Mucosa of rectum (tissue), 2 donors: ENCODE data around the gene SORCS2.

Experiments
- H3K27ac ChIP-seq, 2 donors: one replicate each; pipeline ENCODE4 v1.7.0; 2013; ENCODE audit warnings: inconsistent platforms in 2 of 2, low read depth in 2 of 2, low read length in 2 of 2
- H3K27me3 ChIP-seq, 2 donors: one replicate each; pipeline ENCODE4 v1.7.0; 2013; ENCODE audit warnings: low read length in 2 of 2; ENCODE audit not compliant: control insufficient read depth in 2 of 2, insufficient read depth in 2 of 2
- H3K36me3 ChIP-seq, 2 donors: one replicate each; pipeline ENCODE4 v1.7.0; 2013; ENCODE audit warnings: low read length in 2 of 2; ENCODE audit not compliant: control insufficient read depth in 2 of 2, insufficient read depth in 2 of 2
- H3K4me1 ChIP-seq, 2 donors: one replicate each; pipeline ENCODE4 v1.7.0; 2013; ENCODE audit warnings: low read length in 2 of 2, mild to moderate bottlenecking in 1 of 2; ENCODE audit not compliant: control insufficient read depth in 2 of 2, insufficient read depth in 2 of 2
- H3K4me3 ChIP-seq, 2 donors: one replicate each; pipeline ENCODE4 v1.7.0; 2013; ENCODE audit warnings: low read length in 2 of 2
- H3K9ac ChIP-seq, 2 donors: one replicate each; pipeline ENCODE4 v1.7.0; 2013; ENCODE audit warnings: low read length in 2 of 2, low read depth in 1 of 2, mild to moderate bottlenecking in 1 of 2
- H3K9me3 ChIP-seq, 2 donors: one replicate each; pipeline ENCODE4 v1.7.0; 2013; ENCODE audit warnings: low read length in 2 of 2; ENCODE audit not compliant: control insufficient read depth in 2 of 2
- donor health status: healthy.
- donor health status: Normal muscosa, but diverticular disease.

SORCS2 gene

DNA sequence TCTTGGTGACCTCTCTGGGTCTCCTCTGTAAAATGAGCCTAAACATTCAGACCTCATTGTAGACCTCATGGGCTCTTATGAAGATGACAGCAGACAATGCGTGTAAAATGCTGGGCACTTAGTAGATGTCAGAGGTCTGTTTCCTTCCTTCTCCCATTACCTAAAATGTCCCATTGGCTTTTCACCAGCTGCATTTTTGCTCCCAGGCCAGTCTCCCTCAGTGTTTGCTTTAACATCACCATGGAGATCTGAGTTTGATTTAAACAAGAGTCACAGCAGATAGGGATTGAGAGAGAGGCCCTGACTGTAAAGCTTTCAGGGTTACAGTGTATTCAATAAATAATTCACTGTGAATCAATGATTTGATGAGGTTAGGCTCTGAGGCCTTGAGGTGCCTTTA lies 218.1 kb downstream of the SORCS2 start:
- Histone ChIP-seq H3K4me3 (no peak overlapping the region), H3K27me3 (peaks cover 0 to 4% of the 10 kb centered on the region in 2 donors), H3K9me3 (no peaks in the 10 kb centered on the region), H3K4me1 (no peaks in the 10 kb centered on the region), H3K36me3 (no peaks in the 10 kb centered on the region), H3K27ac (peak overlapping the region in 1 of 2 donors; percentile 52), H3K9ac (no peak overlapping the region)

DNA sequence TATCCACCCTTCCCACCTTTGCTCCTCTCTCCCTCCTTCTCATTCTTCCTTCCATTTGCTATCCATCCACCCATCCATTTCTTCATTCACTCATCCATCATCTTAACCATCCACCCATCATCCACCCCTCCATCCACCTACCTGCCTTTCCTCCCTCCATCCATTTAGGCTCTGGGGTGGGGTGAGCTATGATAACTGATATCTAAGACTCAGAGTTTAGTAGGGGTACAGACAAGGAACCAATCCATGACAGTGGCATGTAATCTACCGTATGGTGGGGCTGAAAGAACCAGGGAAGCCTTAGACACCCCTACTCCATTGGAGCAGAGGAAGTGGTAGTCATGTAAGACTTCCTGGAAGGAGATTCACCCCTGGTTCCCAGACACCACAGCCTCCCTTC lies 219.2 kb downstream of the SORCS2 start:
- H3K9ac ChIP-seq: no peak overlapping the region
- no peak overlapping the region for H3K27ac ChIP-seq
- no peak overlapping the region for H3K4me3 ChIP-seq
- no peaks in the 10 kb centered on the region for H3K36me3 ChIP-seq
- no peaks in the 10 kb centered on the region for H3K9me3 ChIP-seq
- H3K27me3 ChIP-seq: peaks cover 0 to 4% of the 10 kb centered on the region in 2 donors
- H3K4me1 ChIP-seq: no peaks in the 10 kb centered on the region

DNA sequence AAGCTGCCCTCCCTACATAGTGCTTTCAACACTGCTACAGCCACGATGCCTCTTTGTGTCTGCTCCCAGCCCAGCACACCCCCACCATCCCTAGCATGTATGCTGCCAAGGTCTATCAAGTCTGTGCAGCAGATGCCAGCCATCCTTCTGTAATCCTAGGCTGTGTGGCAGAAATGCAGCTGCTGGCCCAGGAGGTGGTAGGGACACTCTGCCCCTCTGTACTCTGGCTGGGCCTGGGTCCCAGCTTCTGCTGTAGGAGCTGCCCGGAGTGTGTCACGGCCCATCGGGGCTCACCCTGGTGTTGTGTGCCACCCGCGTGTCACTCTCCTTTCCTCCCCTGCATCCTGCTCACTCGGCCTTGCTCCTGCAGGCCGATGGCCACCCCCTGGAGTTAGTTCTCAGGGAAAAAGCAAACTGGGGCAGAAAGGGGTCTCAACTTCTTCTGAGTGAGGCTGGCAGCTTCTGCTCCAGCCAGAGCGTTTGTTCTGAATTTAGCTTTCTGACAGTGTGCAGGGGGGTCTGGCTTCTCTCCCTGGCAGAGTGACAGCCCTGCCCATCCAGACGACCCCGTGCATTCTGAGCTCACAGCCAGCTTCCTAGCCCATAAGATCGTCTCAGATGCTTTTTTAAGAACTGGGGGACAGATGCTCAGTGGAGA lies 219.7 kb downstream of the SORCS2 start:
- no peak overlapping the region for H3K9ac ChIP-seq
- H3K9me3 ChIP-seq: no peaks in the 10 kb centered on the region
- H3K4me1 ChIP-seq: no peaks in the 10 kb centered on the region
- no peak overlapping the region for H3K4me3 ChIP-seq
- peaks cover 0 to 4% of the 10 kb centered on the region in 2 donors for H3K27me3 ChIP-seq
- no peak overlapping the region for H3K27ac ChIP-seq
- H3K36me3 ChIP-seq: no peaks in the 10 kb centered on the region

DNA sequence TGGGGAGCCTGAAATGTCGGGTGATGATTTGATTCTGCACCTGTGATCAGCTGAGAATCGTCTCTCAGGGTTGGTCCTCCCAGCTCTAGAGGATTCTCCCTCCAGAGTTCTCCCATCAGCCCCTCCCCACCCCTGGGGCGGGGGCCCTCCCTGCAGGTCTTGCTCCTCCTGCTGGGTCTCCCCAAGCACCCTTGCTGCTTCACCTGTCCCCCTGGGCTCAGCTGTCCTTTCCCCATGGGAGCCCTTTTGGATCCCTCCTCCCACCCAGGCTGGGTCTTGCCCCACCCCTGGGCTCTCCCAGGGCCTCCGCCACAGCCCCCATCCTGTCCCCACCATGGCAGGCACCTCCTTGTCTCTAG lies 220.2 kb downstream of the SORCS2 start:
- Histone ChIP-seq H3K27me3 (peaks cover 0 to 4% of the 10 kb centered on the region in 2 donors), H3K9ac (no peak overlapping the region), H3K36me3 (no peaks in the 10 kb centered on the region), H3K9me3 (no peaks in the 10 kb centered on the region), H3K27ac (no peak overlapping the region), H3K4me1 (no peaks in the 10 kb centered on the region), H3K4me3 (no peak overlapping the region)

DNA sequence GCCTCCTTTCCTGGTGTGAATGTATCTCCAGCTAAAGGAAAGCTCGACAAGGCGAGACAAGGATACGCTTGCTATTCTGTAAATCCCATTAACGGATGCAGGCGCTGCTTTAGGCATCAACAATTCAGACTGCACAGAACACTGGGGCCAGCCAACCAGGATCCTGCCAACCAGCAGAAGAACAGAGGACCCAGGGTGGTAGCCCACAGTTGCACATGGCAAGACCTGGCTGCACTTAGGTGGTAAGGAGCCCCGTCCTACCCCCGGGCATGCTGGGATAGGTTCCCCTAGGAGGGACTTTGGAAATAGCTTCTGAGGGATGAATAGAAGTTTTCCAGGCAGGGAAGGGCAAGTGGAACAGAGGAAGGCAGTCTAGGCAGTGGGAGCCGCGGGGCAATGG lies 221.7 kb downstream of the SORCS2 start:
- Histone ChIP-seq H3K27ac (no peak overlapping the region), H3K27me3 (peaks cover 0 to 4% of the 10 kb centered on the region in 2 donors), H3K36me3 (no peaks in the 10 kb centered on the region), H3K4me1 (no peaks in the 10 kb centered on the region), H3K9me3 (no peaks in the 10 kb centered on the region), H3K9ac (no peak overlapping the region), H3K4me3 (no peak overlapping the region)

DNA sequence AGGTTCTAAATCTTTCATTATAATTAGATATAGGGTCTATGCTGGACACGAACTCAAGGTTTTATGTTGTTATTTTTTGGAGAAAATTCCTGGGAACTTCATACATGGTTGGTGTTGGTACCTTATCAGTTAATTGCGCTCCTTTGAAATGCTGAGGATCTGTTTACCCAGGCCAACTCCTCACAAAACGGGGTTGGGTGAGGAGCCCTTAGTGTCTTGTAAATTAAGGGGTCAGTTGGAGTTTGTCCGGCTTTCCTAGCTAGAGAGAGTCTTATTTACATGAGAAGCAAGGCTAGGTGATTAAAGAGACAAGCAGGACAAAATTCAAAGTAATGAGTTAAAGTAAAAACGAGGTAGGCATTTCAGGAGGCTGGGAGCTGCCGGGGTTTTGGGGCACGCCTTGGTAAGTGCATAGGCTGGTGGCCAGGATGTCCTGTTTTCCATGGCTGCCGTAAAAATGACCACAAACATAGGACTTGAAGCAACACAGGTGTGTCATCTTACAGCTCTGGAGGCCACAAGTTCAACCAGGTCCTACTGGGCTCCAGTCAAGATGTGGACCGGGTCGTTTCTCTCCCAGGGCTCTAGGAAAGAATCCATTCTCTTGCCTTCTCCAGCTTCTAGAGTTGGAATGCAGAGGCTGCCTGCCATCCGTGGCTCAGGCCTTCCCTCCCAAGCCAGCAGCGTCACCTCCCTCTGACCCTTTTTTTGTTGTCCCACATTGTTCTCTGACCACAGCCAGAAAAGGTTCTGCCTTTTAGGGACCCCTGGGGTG lies 222.6 kb downstream of the SORCS2 start:
- Histone ChIP-seq H3K9me3 (no peaks in the 10 kb centered on the region), H3K4me3 (no peak overlapping the region), H3K27ac (no peak overlapping the region), H3K9ac (no peak overlapping the region), H3K27me3 (peaks cover 0 to 4% of the 10 kb centered on the region in 2 donors), H3K36me3 (no peaks in the 10 kb centered on the region), H3K4me1 (no peaks in the 10 kb centered on the region)

DNA sequence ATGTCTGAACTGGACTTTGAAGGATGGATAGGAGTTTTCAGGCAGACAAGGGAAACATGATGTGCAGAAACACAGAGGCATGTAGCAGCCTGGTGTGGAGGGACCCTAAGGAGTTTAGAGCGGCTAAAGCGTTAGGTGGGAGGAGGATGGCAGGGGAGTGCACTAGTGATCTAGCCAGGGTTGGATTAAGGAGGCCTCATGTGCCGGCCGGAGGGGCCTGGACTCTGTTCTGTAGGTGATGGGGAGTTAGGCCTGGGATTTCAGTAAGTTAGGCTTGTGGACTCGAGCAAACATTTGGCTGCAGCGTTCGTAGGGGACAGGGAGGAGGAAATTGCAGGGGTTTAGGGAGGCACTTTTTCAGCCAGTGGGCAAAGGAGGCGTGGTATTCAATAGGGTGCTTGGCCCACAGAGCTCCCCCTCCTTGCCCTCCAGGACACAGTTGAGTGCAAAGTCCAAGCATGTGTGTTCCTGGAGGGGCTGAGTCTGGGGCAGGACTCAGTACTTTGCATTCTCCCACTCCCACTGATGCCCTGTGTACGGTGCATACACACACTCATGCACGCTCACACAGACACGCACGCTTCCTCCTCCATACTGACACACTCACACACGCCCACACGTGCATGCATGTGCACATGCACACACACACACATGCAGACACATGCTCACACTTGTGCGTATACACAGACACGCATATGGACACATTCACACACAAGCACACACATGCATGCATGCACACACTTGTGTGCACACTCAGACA lies 223.8 kb downstream of the SORCS2 start:
- H3K36me3 ChIP-seq: no peaks in the 10 kb centered on the region
- no peak overlapping the region for H3K9ac ChIP-seq
- H3K27me3 ChIP-seq: peaks cover 0 to 4% of the 10 kb centered on the region in 2 donors
- H3K27ac ChIP-seq: no peak overlapping the region
- no peak overlapping the region for H3K4me3 ChIP-seq
- H3K9me3 ChIP-seq: no peaks in the 10 kb centered on the region
- H3K4me1 ChIP-seq: no peaks in the 10 kb centered on the region

DNA sequence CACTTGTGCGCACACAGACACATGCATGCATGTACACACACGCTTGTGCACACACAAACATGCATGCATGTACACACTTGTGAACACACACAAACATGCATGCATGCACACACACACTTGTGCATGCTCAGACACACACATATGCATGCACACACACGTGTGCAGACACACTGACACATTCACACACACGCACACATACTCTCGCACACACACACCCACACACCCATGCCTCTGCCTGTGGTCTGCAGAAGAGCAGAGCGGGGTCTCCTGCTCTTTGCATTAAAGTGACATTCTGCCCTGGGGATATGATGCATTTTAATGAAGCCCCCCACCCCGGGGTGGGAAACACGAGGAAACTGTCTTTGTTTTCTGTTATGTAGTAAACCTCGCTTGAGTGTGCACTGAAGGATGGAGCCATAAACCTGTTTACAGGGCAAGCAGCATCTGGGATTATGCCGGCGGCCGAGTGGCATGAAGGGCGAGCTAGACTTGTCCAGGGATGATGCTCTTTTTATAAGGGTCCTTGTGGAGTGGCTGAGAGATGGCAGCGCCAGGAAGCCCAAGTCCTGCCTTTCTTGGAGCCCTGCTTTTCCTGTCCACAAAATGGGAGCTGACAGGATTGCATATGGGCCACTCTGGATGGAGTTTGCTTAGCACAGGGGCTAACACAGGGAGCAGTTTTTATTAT lies 224.6 kb downstream of the SORCS2 start:
- H3K27ac ChIP-seq: no peak overlapping the region
- no peak overlapping the region for H3K9ac ChIP-seq
- peaks cover 0 to 4% of the 10 kb centered on the region in 2 donors for H3K27me3 ChIP-seq
- H3K4me3 ChIP-seq: no peak overlapping the region
- no peaks in the 10 kb centered on the region for H3K9me3 ChIP-seq
- no peaks in the 10 kb centered on the region for H3K36me3 ChIP-seq
- no peaks in the 10 kb centered on the region for H3K4me1 ChIP-seq

DNA sequence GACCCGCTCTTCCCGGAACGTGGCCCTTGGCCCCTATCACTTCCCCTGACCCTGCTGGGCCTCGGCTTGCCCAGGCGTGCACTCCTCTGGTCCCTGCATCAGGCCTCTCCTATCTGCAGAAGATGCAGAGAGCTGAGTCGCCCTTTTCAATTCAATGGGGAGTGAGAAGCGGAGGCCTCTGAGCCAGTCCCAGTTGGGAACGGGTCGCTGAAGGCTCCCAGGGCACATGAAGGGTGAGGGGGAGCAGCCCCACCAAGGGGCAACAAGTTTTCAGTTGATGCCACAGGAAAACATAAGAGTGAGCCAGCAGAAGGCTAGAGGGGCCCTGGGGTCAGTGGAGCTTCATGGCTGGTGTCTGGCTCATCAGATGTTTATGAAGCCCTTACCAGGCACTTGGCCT lies 225.3 kb downstream of the SORCS2 start:
- peaks cover 0 to 4% of the 10 kb centered on the region in 2 donors for H3K27me3 ChIP-seq
- no peak overlapping the region for H3K4me3 ChIP-seq
- H3K9me3 ChIP-seq: no peaks in the 10 kb centered on the region
- H3K4me1 ChIP-seq: no peaks in the 10 kb centered on the region
- no peak overlapping the region for H3K9ac ChIP-seq
- no peaks in the 10 kb centered on the region for H3K36me3 ChIP-seq
- no peak overlapping the region for H3K27ac ChIP-seq
